Measurements from ENCODE around the gene MMP11.
"Not testable (repeated sequence)": the region's sequence is repeated elsewhere in the genome, so short reads cannot be mapped to it uniquely, and the experiment has no call there.

Gene MMP11

GRCh38 chr22:23772649-23773473 is at the start of gene MMP11:
Gene MMP11 (plus strand): TSS chr22:23772849. CDS start chr22:23772871, 22 bp downstream.
- Histone ChIP-seq H3K36me3 (ENCODE audit: control insufficient read depth, insufficient read depth, low read length) (no peaks in the 10 kb centered on the region), H3K27me3 (ENCODE audit: control insufficient read depth, insufficient read depth, low read length) (peaks cover 26% of the 10 kb centered on the region), H3K9me3 (ENCODE audit: control insufficient read depth, insufficient read depth, low read length) (no peaks in the 10 kb centered on the region), H3K9ac (ENCODE audit: low read depth, low read length) (peak within 1 kb of the TSS; percentile 37; the same call in 1 of the 2 replicates), H3K27ac (ENCODE audit: low read depth, low read length) (no peak within 1 kb of the TSS), H3K4me1 (ENCODE audit: control insufficient read depth, insufficient read depth, low read length) (peaks cover 6% of the 10 kb centered on the region), H3K4me3 (ENCODE audit: low read depth, low read length) (peak within 1 kb of the TSS; percentile 66)

- not testable (repeated sequence) for H3K9ac ChIP-seq (ENCODE audit: low read depth, low read length); H3K9me3 ChIP-seq (ENCODE audit: control insufficient read depth, insufficient read depth, low read length); H3K36me3 ChIP-seq (ENCODE audit: control insufficient read depth, insufficient read depth, low read length); H3K27ac ChIP-seq (ENCODE audit: low read depth, low read length); H3K4me1 ChIP-seq (ENCODE audit: control insufficient read depth, insufficient read depth, low read length); H3K27me3 ChIP-seq (ENCODE audit: control insufficient read depth, insufficient read depth, low read length); H3K4me3 ChIP-seq (ENCODE audit: low read depth, low read length)
Observed at GRCh38 chr22:23728108-23728507, 44.5 kb upstream of the MMP11 start.

GRCh38 chr22:23737696-23738095 is 35.0 kb upstream of the MMP11 start:
- H3K27ac ChIP-seq (ENCODE audit: low read depth, low read length), result no peak overlapping the region
- peaks cover 4% of the 10 kb centered on the region; the same call in 1 of the 2 replicates for H3K36me3 ChIP-seq (ENCODE audit: control insufficient read depth, insufficient read depth, low read length)
- no peaks in the 10 kb centered on the region for H3K27me3 ChIP-seq (ENCODE audit: control insufficient read depth, insufficient read depth, low read length)
- H3K4me1 ChIP-seq (ENCODE audit: control insufficient read depth, insufficient read depth, low read length), result no peaks in the 10 kb centered on the region
- no peaks in the 10 kb centered on the region for H3K9me3 ChIP-seq (ENCODE audit: control insufficient read depth, insufficient read depth, low read length)
- no peak overlapping the region for H3K9ac ChIP-seq (ENCODE audit: low read depth, low read length)
- H3K4me3 ChIP-seq (ENCODE audit: low read depth, low read length), result no peak overlapping the region

- no peak overlapping the region for H3K4me3 ChIP-seq (ENCODE audit: low read depth, low read length)
- no peak overlapping the region for H3K9ac ChIP-seq (ENCODE audit: low read depth, low read length)
- H3K27me3 ChIP-seq (ENCODE audit: control insufficient read depth, insufficient read depth, low read length), result no peaks in the 10 kb centered on the region
- no peak overlapping the region for H3K27ac ChIP-seq (ENCODE audit: low read depth, low read length)
- H3K36me3 ChIP-seq (ENCODE audit: control insufficient read depth, insufficient read depth, low read length), result peaks cover 28% of the 10 kb centered on the region
- no peaks in the 10 kb centered on the region for H3K9me3 ChIP-seq (ENCODE audit: control insufficient read depth, insufficient read depth, low read length)
- no peaks in the 10 kb centered on the region for H3K4me1 ChIP-seq (ENCODE audit: control insufficient read depth, insufficient read depth, low read length)
Observed at GRCh38 chr22:23742505-23743264, 30.0 kb upstream of the MMP11 start.

GRCh38 chr22:23743303-23743705 is 29.3 kb upstream of the MMP11 start:
- Histone ChIP-seq H3K27ac (ENCODE audit: low read depth, low read length) (no peak overlapping the region), H3K36me3 (ENCODE audit: control insufficient read depth, insufficient read depth, low read length) (peaks cover 28% of the 10 kb centered on the region)

GRCh38 chr22:23744001-23744400 is 28.6 kb upstream of the MMP11 start:
- Histone ChIP-seq H3K27ac (ENCODE audit: low read depth, low read length) (no peak overlapping the region), H3K9ac (ENCODE audit: low read depth, low read length) (no peak overlapping the region)

More at GRCh38 chr22:23743303-23743705, 29.3 kb upstream of the MMP11 start:
- Histone ChIP-seq H3K27me3 (ENCODE audit: control insufficient read depth, insufficient read depth, low read length) (no peaks in the 10 kb centered on the region), H3K4me1 (ENCODE audit: control insufficient read depth, insufficient read depth, low read length) (no peaks in the 10 kb centered on the region), H3K9ac (ENCODE audit: low read depth, low read length) (no peak overlapping the region), H3K9me3 (ENCODE audit: control insufficient read depth, insufficient read depth, low read length) (no peaks in the 10 kb centered on the region), H3K4me3 (ENCODE audit: low read depth, low read length) (no peak overlapping the region)

GRCh38 chr22:23744485-23744884 is 28.2 kb upstream of the MMP11 start:
- H3K9me3 ChIP-seq (ENCODE audit: control insufficient read depth, insufficient read depth, low read length), result no peaks in the 10 kb centered on the region
- peaks cover 28% of the 10 kb centered on the region for H3K36me3 ChIP-seq (ENCODE audit: control insufficient read depth, insufficient read depth, low read length)
- H3K9ac ChIP-seq (ENCODE audit: low read depth, low read length), result no peak overlapping the region
- no peaks in the 10 kb centered on the region for H3K27me3 ChIP-seq (ENCODE audit: control insufficient read depth, insufficient read depth, low read length)
- peaks cover under 1% of the 10 kb centered on the region; the same call in 1 of the 2 replicates for H3K4me1 ChIP-seq (ENCODE audit: control insufficient read depth, insufficient read depth, low read length)
- no peak overlapping the region for H3K27ac ChIP-seq (ENCODE audit: low read depth, low read length)
- no peak overlapping the region for H3K4me3 ChIP-seq (ENCODE audit: low read depth, low read length)

More at GRCh38 chr22:23744001-23744400, 28.6 kb upstream of the MMP11 start:
- Histone ChIP-seq H3K36me3 (ENCODE audit: control insufficient read depth, insufficient read depth, low read length) (peaks cover 28% of the 10 kb centered on the region), H3K9me3 (ENCODE audit: control insufficient read depth, insufficient read depth, low read length) (no peaks in the 10 kb centered on the region), H3K27me3 (ENCODE audit: control insufficient read depth, insufficient read depth, low read length) (no peaks in the 10 kb centered on the region), H3K4me3 (ENCODE audit: low read depth, low read length) (no peak overlapping the region), H3K4me1 (ENCODE audit: control insufficient read depth, insufficient read depth, low read length) (no peaks in the 10 kb centered on the region)

GRCh38 chr22:23745791-23746190 is 26.9 kb upstream of the MMP11 start:
- Histone ChIP-seq H3K9ac (ENCODE audit: low read depth, low read length) (no peak overlapping the region), H3K36me3 (ENCODE audit: control insufficient read depth, insufficient read depth, low read length) (peaks cover 28% of the 10 kb centered on the region), H3K4me3 (ENCODE audit: low read depth, low read length) (no peak overlapping the region), H3K9me3 (ENCODE audit: control insufficient read depth, insufficient read depth, low read length) (no peaks in the 10 kb centered on the region), H3K27ac (ENCODE audit: low read depth, low read length) (no peak overlapping the region), H3K27me3 (ENCODE audit: control insufficient read depth, insufficient read depth, low read length) (no peaks in the 10 kb centered on the region), H3K4me1 (ENCODE audit: control insufficient read depth, insufficient read depth, low read length) (peaks cover 4% of the 10 kb centered on the region; the same call in 1 of the 2 replicates)

- peak overlapping the region; percentile 79 for H3K4me3 ChIP-seq (ENCODE audit: low read depth, low read length)
- no peak overlapping the region for H3K9ac ChIP-seq (ENCODE audit: low read depth, low read length)
- H3K9me3 ChIP-seq (ENCODE audit: control insufficient read depth, insufficient read depth, low read length), result no peaks in the 10 kb centered on the region
- no peaks in the 10 kb centered on the region for H3K27me3 ChIP-seq (ENCODE audit: control insufficient read depth, insufficient read depth, low read length)
- H3K36me3 ChIP-seq (ENCODE audit: control insufficient read depth, insufficient read depth, low read length), result peaks cover 3% of the 10 kb centered on the region; the same call in 1 of the 2 replicates
- H3K27ac ChIP-seq (ENCODE audit: low read depth, low read length), result no peak overlapping the region
- H3K4me1 ChIP-seq (ENCODE audit: control insufficient read depth, insufficient read depth, low read length), result peaks cover 4% of the 10 kb centered on the region; the same call in 1 of the 2 replicates
Observed at GRCh38 chr22:23749841-23750301, 22.8 kb upstream of the MMP11 start.

GRCh38 chr22:23750367-23750713 is 22.3 kb upstream of the MMP11 start:
- Histone ChIP-seq H3K36me3 (ENCODE audit: control insufficient read depth, insufficient read depth, low read length) (no peaks in the 10 kb centered on the region), H3K27ac (ENCODE audit: low read depth, low read length) (no peak overlapping the region), H3K4me1 (ENCODE audit: control insufficient read depth, insufficient read depth, low read length) (peaks cover 4% of the 10 kb centered on the region; the same call in 1 of the 2 replicates), H3K9me3 (ENCODE audit: control insufficient read depth, insufficient read depth, low read length) (no peaks in the 10 kb centered on the region), H3K27me3 (ENCODE audit: control insufficient read depth, insufficient read depth, low read length) (no peaks in the 10 kb centered on the region), H3K4me3 (ENCODE audit: low read depth, low read length) (peak overlapping the region; percentile 79), H3K9ac (ENCODE audit: low read depth, low read length) (no peak overlapping the region)

All from HUES48 (cell line).